Germinal center (tissue), 1 donor: Measurements from ENCODE around the gene RHOV.

Experiments
- DNase-seq: peaks from one replicate; pipeline ENCODE4 v3.0.0; 2012; ENCODE audit warnings: mixed read lengths, low spot score

Gene RHOV

GRCh38 chr15:40845036-40845435 is 29.0 kb downstream of the RHOV start:
- no peak for DNase-seq

GRCh38 chr15:40844696-40845030 is 29.4 kb downstream of the RHOV start:
- peak; percentile 57 for DNase-seq

GRCh38 chr15:40843885-40844695 is 29.9 kb downstream of the RHOV start, which contains the start of gene SPINT1:
TSS of gene SPINT1 (plus strand) at chr15:40844048. CDS start at chr15:40844555, 507 bp downstream.
- DNase-seq, result peak; percentile 66

- DNase-seq, result no peak
Measured at GRCh38 chr15:40843261-40843884, 30.7 kb downstream of the RHOV start.

GRCh38 chr15:40841741-40842140 is 32.3 kb downstream of the RHOV start:
- no peak for DNase-seq

GRCh38 chr15:40838756-40839155 is 35.3 kb downstream of the RHOV start:
- no peak for DNase-seq

- DNase-seq, result no peak
Measured at GRCh38 chr15:40836020-40836419, 38.0 kb downstream of the RHOV start.

- no peak for DNase-seq
Measured at GRCh38 chr15:40832903-40833302, 41.1 kb downstream of the RHOV start.

GRCh38 chr15:40831861-40832260 is 42.2 kb downstream of the RHOV start:
- no peak for DNase-seq

GRCh38 chr15:40830884-40831283 is 43.1 kb downstream of the RHOV start:
- no peak for DNase-seq

GRCh38 chr15:40829115-40829514 is 44.9 kb downstream of the RHOV start:
- no peak for DNase-seq

GRCh38 chr15:40828447-40829036 is 45.5 kb downstream of the RHOV start, which contains the start of gene PPP1R14D:
TSS of gene PPP1R14D (minus strand) at chr15:40828708. CDS start at chr15:40828641, 67 bp downstream.
- no peak for DNase-seq

GRCh38 chr15:40826423-40827075 is 47.5 kb downstream of the RHOV start:
- DNase-seq, result no peak

- DNase-seq, result no peak
Measured at GRCh38 chr15:40825661-40826422, 48.2 kb downstream of the RHOV start.

- DNase-seq, result no peak
Measured at GRCh38 chr15:40823572-40824343, 50.3 kb downstream of the RHOV start.
